ENCODE data around the gene DNALI1. TPM values are rescaled to one million over a fixed set of nuclear protein-coding genes. Genes with fewer than 3 reads are reported as not detected.

Gene DNALI1
- total RNA-seq, 1 experiment from 2014 or later: 6.3 TPM

- ChIA-PET CTCF (no interaction called here), POLR2A (ENCODE audit: low non-redundant PET) (no interaction called here)
- H3K4me3 ChIP-seq (ENCODE audit: low read depth, low read length, poor library complexity, severe bottlenecking): no peak overlapping the region
- no peaks in the 10 kb centered on the region for H3K9me3 ChIP-seq (ENCODE audit: low read depth, low read length, poor library complexity, severe bottlenecking)
- peaks cover 48% of the 10 kb centered on the region for H3K27me3 ChIP-seq (replicated peaks; ENCODE audit: insufficient read depth, low read depth, low read length, poor library complexity)
- no peak for DNase-seq (ENCODE audit: low spot score)
- no peaks in the 10 kb centered on the region for H3K4me1 ChIP-seq (ENCODE audit: insufficient read depth, low read length, poor library complexity, severe bottlenecking)
- intact Hi-C loops (cut with micrococcal nuclease; ENCODE audit: unreplicated experiment): no loop called here
- no peak for TF ChIP-seq EZH2 (IDR thresholded peaks at IDR 0.05; ENCODE audit: borderline replicate concordance, low read depth, low read length, poor library complexity, severe bottlenecking)
- TF ChIP-seq CTCF (conservative IDR thresholded peaks at IDR 0.05; ENCODE audit: low read depth, low read length): no peak
- no TSS peak for BruUV-seq (replicated peaks)
- no peak overlapping the region for H3K27ac ChIP-seq (ENCODE audit: low read depth, low read length, poor library complexity, severe bottlenecking)
- no peaks in the 10 kb centered on the region for H3K36me3 ChIP-seq (ENCODE audit: insufficient read depth, low read length, poor library complexity, severe bottlenecking)
Observed at GRCh38 chr1:37605061-37605650, 48.4 kb downstream of the DNALI1 start.

GRCh38 chr1:37605806-37606474, 49.2 kb downstream of the DNALI1 start:
- no peak overlapping the region for H3K27ac ChIP-seq (ENCODE audit: low read depth, low read length, poor library complexity, severe bottlenecking)
- TF ChIP-seq EZH2 (IDR thresholded peaks at IDR 0.05; ENCODE audit: borderline replicate concordance, low read depth, low read length, poor library complexity, severe bottlenecking): no peak
- no peak for TF ChIP-seq CTCF (conservative IDR thresholded peaks at IDR 0.05; ENCODE audit: low read depth, low read length)
- DNase-seq (ENCODE audit: low spot score): no peak
- peaks cover 50% of the 10 kb centered on the region for H3K27me3 ChIP-seq (replicated peaks; ENCODE audit: insufficient read depth, low read depth, low read length, poor library complexity)
- no TSS peak for BruUV-seq (replicated peaks)
- H3K4me3 ChIP-seq (ENCODE audit: low read depth, low read length, poor library complexity, severe bottlenecking): no peak overlapping the region
- ChIA-PET CTCF (no interaction called here), POLR2A (ENCODE audit: low non-redundant PET) (no interaction called here)
- intact Hi-C loops (cut with micrococcal nuclease; ENCODE audit: unreplicated experiment): no loop called here
- H3K4me1 ChIP-seq (ENCODE audit: insufficient read depth, low read length, poor library complexity, severe bottlenecking): no peaks in the 10 kb centered on the region
- no peaks in the 10 kb centered on the region for H3K9me3 ChIP-seq (ENCODE audit: low read depth, low read length, poor library complexity, severe bottlenecking)
- no peaks in the 10 kb centered on the region for H3K36me3 ChIP-seq (ENCODE audit: insufficient read depth, low read length, poor library complexity, severe bottlenecking)

- no peak overlapping the region for H3K4me3 ChIP-seq (ENCODE audit: low read depth, low read length, poor library complexity, severe bottlenecking)
- TF ChIP-seq CTCF (conservative IDR thresholded peaks at IDR 0.05; ENCODE audit: low read depth, low read length) (no peak), EZH2 (IDR thresholded peaks at IDR 0.05; ENCODE audit: borderline replicate concordance, low read depth, low read length, poor library complexity, severe bottlenecking) (no peak)
- H3K9me3 ChIP-seq (ENCODE audit: low read depth, low read length, poor library complexity, severe bottlenecking): no peaks in the 10 kb centered on the region
- intact Hi-C loops (cut with micrococcal nuclease; ENCODE audit: unreplicated experiment): no loop called here
- H3K27ac ChIP-seq (ENCODE audit: low read depth, low read length, poor library complexity, severe bottlenecking): no peak overlapping the region
- ChIA-PET POLR2A (ENCODE audit: low non-redundant PET) (interaction anchor here (0.7 kb wide), 1 partner anchor 1794 kb away, joined by 4 read pairs; no protein-coding TSS in a partner anchor), CTCF (interaction anchor here (0.5 kb wide), 1 partner anchor 17 kb away, joined by 5 read pairs; no protein-coding TSS in a partner anchor)
- H3K4me1 ChIP-seq (ENCODE audit: insufficient read depth, low read length, poor library complexity, severe bottlenecking): no peaks in the 10 kb centered on the region
- H3K36me3 ChIP-seq (ENCODE audit: insufficient read depth, low read length, poor library complexity, severe bottlenecking): no peaks in the 10 kb centered on the region
- H3K27me3 ChIP-seq (replicated peaks; ENCODE audit: insufficient read depth, low read depth, low read length, poor library complexity): peaks cover 56% of the 10 kb centered on the region
- BruUV-seq (replicated peaks): no TSS peak
- no peak for DNase-seq (ENCODE audit: low spot score)
Observed at GRCh38 chr1:37606481-37607263, 49.9 kb downstream of the DNALI1 start.

Measured in A673 (cell line).